ENCODE results near the gene CXCL3. TPM values are rescaled to one million over a fixed set of nuclear protein-coding genes. Genes with fewer than 3 reads are reported as not detected.

Gene CXCL3
- total RNA-seq, 1 donor from 2014 or later = not detected

GRCh38 chr4:74059161-74059829, 20.8 kb upstream of the CXCL3 start:
- H3K36me3 ChIP-seq = no peaks in the 10 kb centered on the region
- TF ChIP-seq POLR2A (IDR thresholded peaks at IDR 0.05) (no peak), POLR2AphosphoS5 (IDR thresholded peaks at IDR 0.05; ENCODE audit: insufficient read depth in 1 of 2, low read depth in 1 of 2) (no peak)
- TF ChIP-seq, protein P1, sequence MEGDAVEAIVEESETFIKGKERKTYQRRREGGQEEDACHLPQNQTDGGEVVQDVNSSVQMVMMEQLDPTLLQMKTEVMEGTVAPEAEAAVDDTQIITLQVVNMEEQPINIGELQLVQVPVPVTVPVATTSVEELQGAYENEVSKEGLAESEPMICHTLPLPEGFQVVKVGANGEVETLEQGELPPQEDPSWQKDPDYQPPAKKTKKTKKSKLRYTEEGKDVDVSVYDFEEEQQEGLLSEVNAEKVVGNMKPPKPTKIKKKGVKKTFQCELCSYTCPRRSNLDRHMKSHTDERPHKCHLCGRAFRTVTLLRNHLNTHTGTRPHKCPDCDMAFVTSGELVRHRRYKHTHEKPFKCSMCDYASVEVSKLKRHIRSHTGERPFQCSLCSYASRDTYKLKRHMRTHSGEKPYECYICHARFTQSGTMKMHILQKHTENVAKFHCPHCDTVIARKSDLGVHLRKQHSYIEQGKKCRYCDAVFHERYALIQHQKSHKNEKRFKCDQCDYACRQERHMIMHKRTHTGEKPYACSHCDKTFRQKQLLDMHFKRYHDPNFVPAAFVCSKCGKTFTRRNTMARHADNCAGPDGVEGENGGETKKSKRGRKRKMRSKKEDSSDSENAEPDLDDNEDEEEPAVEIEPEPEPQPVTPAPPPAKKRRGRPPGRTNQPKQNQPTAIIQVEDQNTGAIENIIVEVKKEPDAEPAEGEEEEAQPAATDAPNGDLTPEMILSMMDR (IDR thresholded peaks at IDR 0.05) = no peak
- no peaks in the 10 kb centered on the region for H3K4me1 ChIP-seq
- H3K4me3 ChIP-seq = no peak overlapping the region
- H3K27me3 ChIP-seq = no peaks in the 10 kb centered on the region
- intact Hi-C loops (cut with DNase I) = no loop called here
- H3K9me3 ChIP-seq = no peaks in the 10 kb centered on the region
- DNase-seq (ENCODE audit: extremely low spot score in 2 of 2) = no peak
- H3K27ac ChIP-seq = no peak overlapping the region

DNA sequence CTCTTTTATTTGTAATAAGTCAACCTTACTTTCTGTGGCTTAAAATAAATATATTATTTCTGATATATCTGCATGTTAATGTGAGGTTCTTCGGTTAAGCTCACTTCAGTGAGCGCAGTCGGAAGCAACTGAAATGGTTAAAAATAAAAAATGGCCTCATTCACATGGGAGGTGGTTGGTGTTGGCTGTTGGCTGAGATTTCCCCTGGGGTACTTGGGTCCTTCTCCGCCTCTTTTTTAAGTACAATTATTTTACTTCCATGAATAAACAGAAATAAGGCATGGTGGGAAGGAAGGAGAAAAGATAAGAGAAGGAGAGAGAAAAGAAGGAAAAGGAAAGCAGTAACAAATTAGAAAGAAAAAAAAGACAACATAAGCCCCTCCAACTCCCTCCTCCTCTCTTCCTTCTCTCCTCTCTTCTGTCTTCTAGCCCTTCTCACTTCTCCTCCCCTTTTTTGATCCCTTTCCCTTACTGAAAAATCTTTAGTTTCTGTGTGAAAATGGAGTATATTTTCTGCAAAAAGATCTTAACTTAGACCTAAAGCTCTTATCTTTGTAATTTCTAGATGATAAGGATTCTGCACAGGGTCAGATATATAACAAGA, 19.7 kb upstream of the CXCL3 start:
- no peaks in the 10 kb centered on the region for H3K27me3 ChIP-seq
- DNase-seq (ENCODE audit: extremely low spot score in 2 of 2) = no peak
- H3K9me3 ChIP-seq = no peaks in the 10 kb centered on the region
- intact Hi-C loops (cut with DNase I) = no loop called here
- H3K27ac ChIP-seq = no peak overlapping the region
- TF ChIP-seq POLR2A (IDR thresholded peaks at IDR 0.05) = no peak
- TF ChIP-seq, protein P1 (IDR thresholded peaks at IDR 0.05) = no peak
- no peak for TF ChIP-seq POLR2AphosphoS5 (IDR thresholded peaks at IDR 0.05; ENCODE audit: insufficient read depth in 1 of 2, low read depth in 1 of 2)
- no peak overlapping the region for H3K4me3 ChIP-seq
- no peaks in the 10 kb centered on the region for H3K4me1 ChIP-seq
- no peaks in the 10 kb centered on the region for H3K36me3 ChIP-seq

DNA sequence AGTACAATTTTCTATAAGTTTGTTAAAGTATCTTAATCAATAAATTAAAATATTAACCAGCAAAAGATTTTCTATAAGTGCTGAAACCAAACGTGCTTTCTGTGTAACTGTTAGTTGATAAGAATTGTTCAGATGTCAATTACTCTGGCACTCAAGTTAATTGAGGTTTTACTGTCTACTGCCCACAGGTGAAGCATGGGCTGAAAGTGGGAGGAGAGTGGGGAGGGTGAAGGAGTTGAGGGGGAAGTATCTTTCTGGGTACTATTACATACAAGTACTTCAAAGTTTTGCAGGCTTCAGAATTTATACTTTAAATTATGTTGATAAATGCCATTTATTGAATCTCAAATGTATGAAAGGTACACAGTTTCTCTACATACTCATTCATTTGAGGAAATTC, 19.1 kb upstream of the CXCL3 start:
- intact Hi-C loops (cut with DNase I) = no loop called here
- H3K9me3 ChIP-seq = no peaks in the 10 kb centered on the region
- no peak overlapping the region for H3K27ac ChIP-seq
- no peaks in the 10 kb centered on the region for H3K36me3 ChIP-seq
- TF ChIP-seq POLR2AphosphoS5 (IDR thresholded peaks at IDR 0.05; ENCODE audit: insufficient read depth in 1 of 2, low read depth in 1 of 2) = no peak
- no peak for TF ChIP-seq POLR2A (IDR thresholded peaks at IDR 0.05)
- TF ChIP-seq, protein P1 (IDR thresholded peaks at IDR 0.05) = no peak
- H3K4me1 ChIP-seq = no peaks in the 10 kb centered on the region
- H3K27me3 ChIP-seq = no peaks in the 10 kb centered on the region
- DNase-seq (ENCODE audit: extremely low spot score in 2 of 2) = no peak
- H3K4me3 ChIP-seq = no peak overlapping the region

DNA sequence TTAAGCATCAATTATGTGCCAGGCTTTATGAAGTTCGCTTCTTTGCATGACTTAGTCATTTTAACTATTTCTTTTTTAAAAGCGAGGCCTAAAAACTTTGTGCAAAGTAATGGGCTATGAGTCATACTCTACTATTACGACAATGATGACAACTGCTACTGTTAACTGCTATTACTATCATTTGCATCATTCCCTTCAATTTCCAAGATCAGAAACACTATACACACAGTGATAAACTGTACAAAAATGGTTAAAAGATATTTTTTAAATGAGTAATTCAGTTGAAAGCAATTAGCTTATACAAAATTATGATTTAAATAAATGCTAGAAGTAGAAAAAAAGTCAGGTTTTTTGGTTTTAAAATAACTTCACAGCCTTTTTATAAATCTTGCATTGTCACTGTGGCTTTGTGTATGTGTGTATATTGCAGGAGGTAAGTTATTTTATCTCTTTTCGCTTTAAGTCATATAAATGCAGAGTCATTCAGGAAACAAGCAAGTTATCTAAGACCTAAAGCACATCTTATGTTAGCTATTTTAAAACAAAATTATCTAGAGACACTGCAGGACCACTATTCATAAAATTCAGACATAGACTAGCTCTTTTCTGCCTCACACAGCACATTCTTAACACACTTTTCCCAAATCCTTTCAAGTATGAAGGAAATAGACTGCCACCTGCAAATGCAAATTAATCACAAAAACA, 18.5 kb upstream of the CXCL3 start:
- Histone ChIP-seq H3K27me3 (no peaks in the 10 kb centered on the region), H3K36me3 (no peaks in the 10 kb centered on the region), H3K4me1 (no peaks in the 10 kb centered on the region), H3K27ac (no peak overlapping the region), H3K9me3 (no peaks in the 10 kb centered on the region), H3K4me3 (no peak overlapping the region)
- intact Hi-C loops (cut with DNase I) = no loop called here
- DNase-seq (ENCODE audit: extremely low spot score in 2 of 2) = no peak
- TF ChIP-seq POLR2AphosphoS5 (IDR thresholded peaks at IDR 0.05; ENCODE audit: insufficient read depth in 1 of 2, low read depth in 1 of 2) (no peak), POLR2A (IDR thresholded peaks at IDR 0.05) (no peak)
- TF ChIP-seq, protein P1 (IDR thresholded peaks at IDR 0.05) = no peak
